Measurements from ENCODE around the gene PRKN.

PRKN gene

DNA sequence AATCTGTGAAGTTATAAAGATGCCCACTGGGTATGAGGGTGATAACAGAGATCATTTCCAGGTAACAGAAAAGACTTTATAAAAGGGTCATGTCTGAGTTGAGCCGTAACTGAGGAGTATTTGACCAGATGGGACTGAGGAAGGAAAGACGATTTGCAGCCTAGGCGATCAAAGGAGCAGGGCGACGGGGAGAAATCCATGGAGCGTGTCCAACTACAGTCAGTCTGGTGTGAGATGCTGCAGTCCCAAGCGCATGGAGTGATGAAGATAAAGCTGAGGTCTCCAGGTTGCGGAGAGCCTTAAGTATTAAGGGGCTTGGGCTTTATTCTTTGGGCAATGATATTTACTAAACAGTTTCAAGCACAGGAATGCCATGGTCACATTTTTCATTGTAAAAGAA lies 166.7 kb downstream of the PRKN start:
- H3F3A ChIP-seq (ENCODE audit: insufficient read depth, low read length) = no peaks in the 10 kb centered on the region
- DNase-seq = no peak
- no peaks in the 10 kb centered on the region for H3K27me3 ChIP-seq (replicated peaks; ENCODE audit: insufficient read depth, low read length)
- TF ChIP-seq, protein P1, sequence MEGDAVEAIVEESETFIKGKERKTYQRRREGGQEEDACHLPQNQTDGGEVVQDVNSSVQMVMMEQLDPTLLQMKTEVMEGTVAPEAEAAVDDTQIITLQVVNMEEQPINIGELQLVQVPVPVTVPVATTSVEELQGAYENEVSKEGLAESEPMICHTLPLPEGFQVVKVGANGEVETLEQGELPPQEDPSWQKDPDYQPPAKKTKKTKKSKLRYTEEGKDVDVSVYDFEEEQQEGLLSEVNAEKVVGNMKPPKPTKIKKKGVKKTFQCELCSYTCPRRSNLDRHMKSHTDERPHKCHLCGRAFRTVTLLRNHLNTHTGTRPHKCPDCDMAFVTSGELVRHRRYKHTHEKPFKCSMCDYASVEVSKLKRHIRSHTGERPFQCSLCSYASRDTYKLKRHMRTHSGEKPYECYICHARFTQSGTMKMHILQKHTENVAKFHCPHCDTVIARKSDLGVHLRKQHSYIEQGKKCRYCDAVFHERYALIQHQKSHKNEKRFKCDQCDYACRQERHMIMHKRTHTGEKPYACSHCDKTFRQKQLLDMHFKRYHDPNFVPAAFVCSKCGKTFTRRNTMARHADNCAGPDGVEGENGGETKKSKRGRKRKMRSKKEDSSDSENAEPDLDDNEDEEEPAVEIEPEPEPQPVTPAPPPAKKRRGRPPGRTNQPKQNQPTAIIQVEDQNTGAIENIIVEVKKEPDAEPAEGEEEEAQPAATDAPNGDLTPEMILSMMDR (IDR thresholded peaks at IDR 0.05; ENCODE audit: low read length) = no peak
- TF ChIP-seq EZH2phosphoT487 (IDR thresholded peaks at IDR 0.05; ENCODE audit: low read length) = no peak
- no peak for TF ChIP-seq EZH2 (optimal IDR thresholded peaks at IDR 0.05; ENCODE audit: low read depth, low read length)
- H3K9ac ChIP-seq (ENCODE audit: low read length) = no peak overlapping the region
- no peaks in the 10 kb centered on the region for H3K9me3 ChIP-seq (replicated peaks; ENCODE audit: insufficient read depth, low read length)
- no peaks in the 10 kb centered on the region for H3K79me2 ChIP-seq (ENCODE audit: low read length)
- H3K9me2 ChIP-seq (replicated peaks; ENCODE audit: insufficient read depth, low read length) = no peaks in the 10 kb centered on the region
- no peak overlapping the region for H3K27ac ChIP-seq (ENCODE audit: low read length)
- no peak overlapping the region for H2AFZ ChIP-seq (ENCODE audit: low read length)
- H3K36me3 ChIP-seq (replicated peaks; ENCODE audit: insufficient read depth, low read length) = no peaks in the 10 kb centered on the region
- no peak overlapping the region for H3K4me2 ChIP-seq (ENCODE audit: low read depth, low read length)
- H3K4me3 ChIP-seq (ENCODE audit: low read length) = no peak overlapping the region
- no peaks in the 10 kb centered on the region for H4K20me1 ChIP-seq (ENCODE audit: insufficient read depth, low read length)
- no peaks in the 10 kb centered on the region for H3K4me1 ChIP-seq (ENCODE audit: low read length)

DNA sequence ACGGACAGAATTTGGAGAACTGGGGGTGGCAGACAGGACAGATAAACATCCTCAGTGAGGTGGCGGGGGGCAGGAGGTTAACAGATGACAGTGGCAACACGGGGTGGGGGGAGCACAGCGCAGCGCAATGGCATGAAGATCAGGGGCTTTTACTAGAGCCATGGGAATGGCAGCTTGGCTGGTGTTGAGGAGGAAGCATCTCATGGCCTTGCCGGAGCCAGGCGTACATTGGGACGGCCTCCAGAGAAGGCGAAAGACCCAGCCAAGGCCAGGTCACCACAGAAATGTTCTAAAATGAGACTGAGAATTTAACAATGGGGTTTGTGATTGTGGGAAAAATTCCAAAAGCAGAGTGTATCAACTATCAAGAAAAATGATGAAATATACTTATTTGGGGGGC lies 173.0 kb downstream of the PRKN start:
- H3K36me3 ChIP-seq (replicated peaks; ENCODE audit: insufficient read depth, low read length) = no peaks in the 10 kb centered on the region
- H2AFZ ChIP-seq (ENCODE audit: low read length) = no peak overlapping the region
- no peak overlapping the region for H3K4me2 ChIP-seq (ENCODE audit: low read depth, low read length)
- H3F3A ChIP-seq (ENCODE audit: insufficient read depth, low read length) = no peaks in the 10 kb centered on the region
- H3K4me1 ChIP-seq (ENCODE audit: low read length) = no peaks in the 10 kb centered on the region
- no peaks in the 10 kb centered on the region for H3K79me2 ChIP-seq (ENCODE audit: low read length)
- no peak overlapping the region for H3K4me3 ChIP-seq (ENCODE audit: low read length)
- no peaks in the 10 kb centered on the region for H3K9me2 ChIP-seq (replicated peaks; ENCODE audit: insufficient read depth, low read length)
- no peak overlapping the region for H3K9ac ChIP-seq (ENCODE audit: low read length)
- no peaks in the 10 kb centered on the region for H3K9me3 ChIP-seq (replicated peaks; ENCODE audit: insufficient read depth, low read length)
- TF ChIP-seq EZH2phosphoT487 (IDR thresholded peaks at IDR 0.05; ENCODE audit: low read length) (no peak), EZH2 (optimal IDR thresholded peaks at IDR 0.05; ENCODE audit: low read depth, low read length) (no peak)
- TF ChIP-seq, protein P1 (IDR thresholded peaks at IDR 0.05; ENCODE audit: low read length) = no peak
- DNase-seq = no peak
- no peak overlapping the region for H3K27ac ChIP-seq (ENCODE audit: low read length)
- no peaks in the 10 kb centered on the region for H4K20me1 ChIP-seq (ENCODE audit: insufficient read depth, low read length)
- H3K27me3 ChIP-seq (replicated peaks; ENCODE audit: insufficient read depth, low read length) = no peaks in the 10 kb centered on the region

DNA sequence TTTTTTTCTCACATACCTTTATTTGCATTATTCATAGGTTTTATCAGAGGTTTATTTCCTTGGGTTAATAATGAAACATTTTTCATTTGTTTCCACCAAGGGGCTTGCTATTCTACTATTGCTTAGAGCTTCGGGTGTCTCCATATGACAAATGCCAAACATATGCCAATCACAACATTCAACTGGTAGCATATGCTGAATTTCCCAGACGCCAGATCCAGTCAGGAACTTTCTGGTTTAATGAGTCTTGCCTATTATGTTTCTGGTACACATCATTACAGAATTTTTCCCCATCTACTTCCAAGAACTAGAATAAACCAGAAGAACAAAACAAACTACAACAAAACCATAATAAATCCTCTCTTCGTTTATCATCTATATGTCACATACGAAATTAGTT lies 180.7 kb downstream of the PRKN start:
- no peak overlapping the region for H3K9ac ChIP-seq (ENCODE audit: low read length)
- H3K9me2 ChIP-seq (replicated peaks; ENCODE audit: insufficient read depth, low read length) = no peaks in the 10 kb centered on the region
- no peak overlapping the region for H3K4me2 ChIP-seq (ENCODE audit: low read depth, low read length)
- no peak overlapping the region for H3K27ac ChIP-seq (ENCODE audit: low read length)
- no peaks in the 10 kb centered on the region for H3K27me3 ChIP-seq (replicated peaks; ENCODE audit: insufficient read depth, low read length)
- H3K9me3 ChIP-seq (replicated peaks; ENCODE audit: insufficient read depth, low read length) = no peaks in the 10 kb centered on the region
- H3K79me2 ChIP-seq (ENCODE audit: low read length) = no peaks in the 10 kb centered on the region
- DNase-seq = no peak
- H3K4me3 ChIP-seq (ENCODE audit: low read length) = no peak overlapping the region
- TF ChIP-seq EZH2phosphoT487 (IDR thresholded peaks at IDR 0.05; ENCODE audit: low read length) = no peak
- no peak for TF ChIP-seq EZH2 (optimal IDR thresholded peaks at IDR 0.05; ENCODE audit: low read depth, low read length)
- TF ChIP-seq, protein P1 (IDR thresholded peaks at IDR 0.05; ENCODE audit: low read length) = no peak
- no peak overlapping the region for H2AFZ ChIP-seq (ENCODE audit: low read length)
- H3K4me1 ChIP-seq (ENCODE audit: low read length) = no peaks in the 10 kb centered on the region
- H3K36me3 ChIP-seq (replicated peaks; ENCODE audit: insufficient read depth, low read length) = no peaks in the 10 kb centered on the region
- H3F3A ChIP-seq (ENCODE audit: insufficient read depth, low read length) = no peaks in the 10 kb centered on the region
- H4K20me1 ChIP-seq (ENCODE audit: insufficient read depth, low read length) = no peaks in the 10 kb centered on the region
